ENCODE data around the gene KCNMA1.

- TF ChIP-seq CTCF (IDR thresholded peaks at IDR 0.05) = no peak
- TF ChIP-seq POLR2A (IDR thresholded peaks at IDR 0.05) = no peak
These were observed 601.3 kb downstream of the KCNMA1 start for GRCh38 chr10:77036276-77036675.
